Measurements from ENCODE around the gene OAS3. TPM values are rescaled to one million over a fixed set of nuclear protein-coding genes. Genes with fewer than 3 reads are reported as not detected.

OAS3 gene
- total RNA-seq, 1 experiment from 2014 or later = 42.6 TPM

DNA sequence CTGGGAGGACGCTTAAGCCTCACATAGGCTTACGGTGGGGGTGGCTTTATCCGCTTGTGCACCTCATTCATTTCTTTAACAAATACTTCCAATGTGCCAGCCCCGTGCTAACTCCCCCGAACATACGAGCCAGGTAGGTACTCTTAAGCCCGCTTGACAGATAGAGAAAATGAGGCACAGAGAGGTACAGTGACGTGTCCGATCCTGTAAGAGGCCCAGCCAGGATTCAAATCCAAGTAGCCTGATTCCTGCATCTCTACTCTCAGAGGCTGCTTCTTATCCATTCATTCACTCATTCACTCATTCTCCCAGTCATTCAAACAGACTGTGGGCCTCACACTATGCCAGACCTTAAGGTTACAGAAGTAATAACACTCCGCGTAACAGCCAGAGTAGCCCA lies 477 bp downstream of the OAS3 start:
- intact Hi-C loops (cut with micrococcal nuclease; ENCODE audit: unreplicated experiment) = no loop called here
- TF ChIP-seq, protein P1, sequence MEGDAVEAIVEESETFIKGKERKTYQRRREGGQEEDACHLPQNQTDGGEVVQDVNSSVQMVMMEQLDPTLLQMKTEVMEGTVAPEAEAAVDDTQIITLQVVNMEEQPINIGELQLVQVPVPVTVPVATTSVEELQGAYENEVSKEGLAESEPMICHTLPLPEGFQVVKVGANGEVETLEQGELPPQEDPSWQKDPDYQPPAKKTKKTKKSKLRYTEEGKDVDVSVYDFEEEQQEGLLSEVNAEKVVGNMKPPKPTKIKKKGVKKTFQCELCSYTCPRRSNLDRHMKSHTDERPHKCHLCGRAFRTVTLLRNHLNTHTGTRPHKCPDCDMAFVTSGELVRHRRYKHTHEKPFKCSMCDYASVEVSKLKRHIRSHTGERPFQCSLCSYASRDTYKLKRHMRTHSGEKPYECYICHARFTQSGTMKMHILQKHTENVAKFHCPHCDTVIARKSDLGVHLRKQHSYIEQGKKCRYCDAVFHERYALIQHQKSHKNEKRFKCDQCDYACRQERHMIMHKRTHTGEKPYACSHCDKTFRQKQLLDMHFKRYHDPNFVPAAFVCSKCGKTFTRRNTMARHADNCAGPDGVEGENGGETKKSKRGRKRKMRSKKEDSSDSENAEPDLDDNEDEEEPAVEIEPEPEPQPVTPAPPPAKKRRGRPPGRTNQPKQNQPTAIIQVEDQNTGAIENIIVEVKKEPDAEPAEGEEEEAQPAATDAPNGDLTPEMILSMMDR (conservative IDR thresholded peaks at IDR 0.05; ENCODE audit: low read depth, low read length) = no peak
- TF ChIP-seq EZH2 (IDR thresholded peaks at IDR 0.05; ENCODE audit: borderline replicate concordance, low read depth, low read length, poor library complexity, severe bottlenecking) = no peak
- Histone ChIP-seq H3K27ac (ENCODE audit: low read depth, low read length, poor library complexity, severe bottlenecking) (peak overlapping the region; percentile 75), H3K9me3 (ENCODE audit: low read depth, low read length, poor library complexity, severe bottlenecking) (no peaks in the 10 kb centered on the region), H3K4me1 (ENCODE audit: insufficient read depth, low read length, poor library complexity, severe bottlenecking) (peaks cover 13% of the 10 kb centered on the region), H3K36me3 (ENCODE audit: insufficient read depth, low read length, poor library complexity, severe bottlenecking) (peaks cover 5% of the 10 kb centered on the region), H3K4me3 (ENCODE audit: low read depth, low read length, poor library complexity, severe bottlenecking) (peak overlapping the region; percentile 68), H3K27me3 (replicated peaks; ENCODE audit: insufficient read depth, low read depth, low read length, poor library complexity) (no peaks in the 10 kb centered on the region)
- no peak for DNase-seq (ENCODE audit: low spot score)
- CTCF ChIA-PET = no interaction called here
- TSS peak; percentile 50 for BruUV-seq (replicated peaks)
- POLR2A ChIA-PET (ENCODE audit: low non-redundant PET) = interaction anchor here (0.6 kb wide), 1 partner anchor 149 kb away, joined by 3 read pairs; no protein-coding TSS in a partner anchor

DNA sequence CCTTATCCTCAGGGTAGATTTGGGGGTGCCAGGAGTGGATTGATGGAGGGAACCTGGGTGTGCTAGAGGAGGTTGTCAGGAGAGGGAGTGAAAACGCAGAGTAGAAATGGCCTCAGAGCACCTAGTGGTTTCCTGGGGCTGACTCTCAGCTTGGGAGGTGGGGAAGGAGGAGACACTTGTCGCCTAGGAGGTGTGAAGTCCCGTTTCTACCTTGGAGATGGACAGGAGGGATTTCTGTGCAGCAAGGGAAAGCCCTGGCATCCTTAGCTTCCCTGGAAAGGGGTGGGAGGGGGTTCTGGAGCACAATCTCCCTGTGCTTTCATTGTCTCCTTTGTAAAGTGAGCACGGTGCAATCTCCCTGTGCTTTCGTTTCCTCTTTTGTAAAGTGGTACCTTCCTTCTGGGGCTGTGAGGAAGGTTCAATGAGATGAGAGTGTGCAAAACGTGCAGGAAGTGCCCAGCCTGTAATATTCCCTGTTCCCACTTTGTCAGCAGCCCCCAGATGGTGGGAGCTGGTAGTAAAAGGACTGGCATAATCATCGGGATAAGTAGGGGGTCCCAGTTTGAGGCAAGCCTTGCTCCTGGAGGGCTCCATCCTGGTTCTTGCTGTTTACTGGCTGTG lies 1.6 kb downstream of the OAS3 start:
- intact Hi-C loops (cut with micrococcal nuclease; ENCODE audit: unreplicated experiment) = no loop called here
- Histone ChIP-seq H3K4me3 (ENCODE audit: low read depth, low read length, poor library complexity, severe bottlenecking) (peak overlapping the region; percentile 68), H3K9me3 (ENCODE audit: low read depth, low read length, poor library complexity, severe bottlenecking) (no peaks in the 10 kb centered on the region), H3K27me3 (replicated peaks; ENCODE audit: insufficient read depth, low read depth, low read length, poor library complexity) (no peaks in the 10 kb centered on the region), H3K4me1 (ENCODE audit: insufficient read depth, low read length, poor library complexity, severe bottlenecking) (peaks cover 13% of the 10 kb centered on the region), H3K36me3 (ENCODE audit: insufficient read depth, low read length, poor library complexity, severe bottlenecking) (peaks cover 5% of the 10 kb centered on the region), H3K27ac (ENCODE audit: low read depth, low read length, poor library complexity, severe bottlenecking) (no peak overlapping the region)
- DNase-seq (ENCODE audit: low spot score) = no peak
- no TSS peak for BruUV-seq (replicated peaks)
- POLR2A ChIA-PET (ENCODE audit: low non-redundant PET) = no interaction called here
- TF ChIP-seq, protein P1 (conservative IDR thresholded peaks at IDR 0.05; ENCODE audit: low read depth, low read length) = no peak
- no peak for TF ChIP-seq EZH2 (IDR thresholded peaks at IDR 0.05; ENCODE audit: borderline replicate concordance, low read depth, low read length, poor library complexity, severe bottlenecking)
- CTCF ChIA-PET = interaction anchor here (0.5 kb wide), 1 partner anchor 39 kb away, joined by 5 read pairs; no protein-coding TSS in a partner anchor

DNA sequence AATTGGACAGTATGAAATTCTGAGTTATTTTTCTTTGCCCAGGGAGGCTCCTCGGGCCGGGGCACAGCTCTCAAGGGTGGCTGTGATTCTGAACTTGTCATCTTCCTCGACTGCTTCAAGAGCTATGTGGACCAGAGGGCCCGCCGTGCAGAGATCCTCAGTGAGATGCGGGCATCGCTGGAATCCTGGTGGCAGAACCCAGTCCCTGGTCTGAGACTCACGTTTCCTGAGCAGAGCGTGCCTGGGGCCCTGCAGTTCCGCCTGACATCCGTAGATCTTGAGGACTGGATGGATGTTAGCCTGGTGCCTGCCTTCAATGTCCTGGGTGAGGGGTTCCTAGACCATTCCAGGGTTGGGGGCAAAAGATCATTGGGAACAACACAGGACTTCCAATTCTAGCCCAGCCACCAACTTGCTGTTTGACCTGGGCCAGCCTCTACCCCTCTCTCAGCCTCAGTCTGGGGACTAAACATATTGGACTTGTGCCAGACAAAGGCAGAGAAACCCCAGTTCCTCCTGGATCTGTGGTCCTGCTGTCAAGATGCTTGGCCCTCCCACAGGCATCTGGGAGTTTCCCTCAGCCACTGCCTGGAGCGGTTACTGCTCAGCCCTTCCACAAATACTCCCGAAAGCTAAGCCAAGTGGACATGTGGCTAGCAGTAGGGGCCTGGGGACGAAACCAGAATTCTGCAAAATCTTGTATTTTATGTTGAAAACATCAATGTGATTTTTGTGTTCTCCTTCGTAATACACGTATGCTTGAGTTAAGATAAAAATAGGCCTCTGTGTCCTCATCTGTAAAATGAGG lies 3.5 kb downstream of the OAS3 start:
- H3K27ac ChIP-seq (ENCODE audit: low read depth, low read length, poor library complexity, severe bottlenecking) = no peak overlapping the region
- no peaks in the 10 kb centered on the region for H3K27me3 ChIP-seq (replicated peaks; ENCODE audit: insufficient read depth, low read depth, low read length, poor library complexity)
- TF ChIP-seq EZH2 (IDR thresholded peaks at IDR 0.05; ENCODE audit: borderline replicate concordance, low read depth, low read length, poor library complexity, severe bottlenecking) = no peak
- TF ChIP-seq, protein P1 (conservative IDR thresholded peaks at IDR 0.05; ENCODE audit: low read depth, low read length) = no peak
- POLR2A ChIA-PET (ENCODE audit: low non-redundant PET) = no interaction called here
- peaks cover 5% of the 10 kb centered on the region for H3K36me3 ChIP-seq (ENCODE audit: insufficient read depth, low read length, poor library complexity, severe bottlenecking)
- no peaks in the 10 kb centered on the region for H3K9me3 ChIP-seq (ENCODE audit: low read depth, low read length, poor library complexity, severe bottlenecking)
- no TSS peak for BruUV-seq (replicated peaks)
- CTCF ChIA-PET = interaction anchor here (0.9 kb wide), 1 partner anchor 51 kb away, joined by 3 read pairs; no protein-coding TSS in a partner anchor
- intact Hi-C loops (cut with micrococcal nuclease; ENCODE audit: unreplicated experiment) = no loop called here
- peaks cover 13% of the 10 kb centered on the region for H3K4me1 ChIP-seq (ENCODE audit: insufficient read depth, low read length, poor library complexity, severe bottlenecking)
- no peak overlapping the region for H3K4me3 ChIP-seq (ENCODE audit: low read depth, low read length, poor library complexity, severe bottlenecking)
- DNase-seq (ENCODE audit: low spot score) = no peak
